ENCODE data around the gene LRSAM1.

The LRSAM1 gene

GRCh38 chr9:127519301-127520166, 68.2 kb downstream of the LRSAM1 start:
- no peak for DNase-seq

GRCh38 chr9:127520941-127521918, 69.9 kb downstream of the LRSAM1 start:
- no peak for DNase-seq

GRCh38 chr9:127521919-127522304, 70.6 kb downstream of the LRSAM1 start:
- DNase-seq: no peak

- no peak for DNase-seq
Observed at GRCh38 chr9:127522727-127523126, 71.4 kb downstream of the LRSAM1 start.

- DNase-seq: no peak
Observed at GRCh38 chr9:127523312-127523851, 72.1 kb downstream of the LRSAM1 start.

GRCh38 chr9:127524373-127524772, 73.1 kb downstream of the LRSAM1 start:
- no peak for DNase-seq

- DNase-seq: no peak
Observed at GRCh38 chr9:127525401-127526188, 74.3 kb downstream of the LRSAM1 start.

GRCh38 chr9:127526655-127527559, 75.6 kb downstream of the LRSAM1 start:
- DNase-seq: no peak

- DNase-seq: no peak
Observed at GRCh38 chr9:127527560-127528268, 76.4 kb downstream of the LRSAM1 start.

- no peak for DNase-seq
Observed at GRCh38 chr9:127528422-127529251, 77.3 kb downstream of the LRSAM1 start.

- DNase-seq: no peak
Observed at GRCh38 chr9:127529671-127530070, 78.4 kb downstream of the LRSAM1 start.

GRCh38 chr9:127530206-127530941, 79.1 kb downstream of the LRSAM1 start:
- no peak for DNase-seq

- no peak for DNase-seq
Observed at GRCh38 chr9:127531676-127532075, 80.4 kb downstream of the LRSAM1 start.

- DNase-seq: no peak
Observed at GRCh38 chr9:127534250-127534906, 83.1 kb downstream of the LRSAM1 start.

GRCh38 chr9:127534931-127535330, 83.6 kb downstream of the LRSAM1 start:
- no peak for DNase-seq

GRCh38 chr9:127535396-127535795, 84.1 kb downstream of the LRSAM1 start:
- DNase-seq: no peak

- DNase-seq: no peak
Observed at GRCh38 chr9:127535834-127536233, 84.5 kb downstream of the LRSAM1 start.

- DNase-seq: no peak
Observed at GRCh38 chr9:127536499-127536898, 85.2 kb downstream of the LRSAM1 start.

GRCh38 chr9:127537014-127537413, 85.7 kb downstream of the LRSAM1 start:
- DNase-seq: no peak
